GM23248 (cell line): ENCODE results near the gene PCDHB14. TPM values are rescaled to one million over a fixed set of nuclear protein-coding genes. Genes with fewer than 3 reads are reported as not detected.
"Not testable (repeated sequence)": the region's sequence is repeated elsewhere in the genome, so short reads cannot be mapped to it uniquely, and the experiment has no call there.

Source experiments
- DNase-seq: peaks from one replicate; pipeline ENCODE4 v3.0.0-alpha.2; 2015
- H2AFZ ChIP-seq: fragments of 200-600 bp; sonication (generic); 2 replicates; pipeline ENCODE4 v1.6.1; 2016; ENCODE audit warnings: antibody characterized with exemption
- H3F3A ChIP-seq: fragments of 200-600 bp; sonication (generic); 2 replicates; pipeline ENCODE4 v1.6.1; 2016; ENCODE audit warnings: mild to moderate bottlenecking, antibody characterized with exemption, mixed run types; ENCODE audit not compliant: insufficient read depth
- H3K27ac ChIP-seq: fragments of 200-600 bp; sonication (generic); 2 replicates; pipeline ENCODE4 v1.5.1; 2016; ENCODE audit warnings: mild to moderate bottlenecking
- H3K27me3 ChIP-seq: fragments of 200-600 bp; sonication (generic); replicated peaks from 2 replicates; pipeline ENCODE4 v1.6.1; 2016; ENCODE audit warnings: mild to moderate bottlenecking; ENCODE audit not compliant: insufficient read depth
- H3K36me3 ChIP-seq: fragments of 200-600 bp; sonication (generic); 2 replicates; pipeline ENCODE4 v1.6.1; 2016; ENCODE audit warnings: low read depth, mild to moderate bottlenecking
- H3K4me1 ChIP-seq: fragments of 200-600 bp; sonication (generic); 2 replicates; pipeline ENCODE4 v1.6.1; 2016; ENCODE audit warnings: mild to moderate bottlenecking; ENCODE audit not compliant: insufficient read depth
- H3K4me2 ChIP-seq: fragments of 200-600 bp; sonication (generic); one replicate; pipeline ENCODE4 v1.6.1; 2016; ENCODE audit warnings: mild to moderate bottlenecking; ENCODE audit not compliant: unreplicated experiment
- H3K4me3 ChIP-seq: fragments of 200-600 bp; sonication (generic); 2 replicates; pipeline ENCODE4 v1.5.1; 2016; ENCODE audit warnings: mild to moderate bottlenecking
- H3K79me2 ChIP-seq: fragments of 200-600 bp; sonication (generic); 2 replicates; pipeline ENCODE4 v1.6.1; 2016; ENCODE audit warnings: mild to moderate bottlenecking; ENCODE audit not compliant: insufficient read depth
- H3K9ac ChIP-seq: fragments of 200-600 bp; sonication (generic); 2 replicates; pipeline ENCODE4 v1.6.1; 2016; ENCODE audit warnings: mild to moderate bottlenecking
- H3K9me2 ChIP-seq: fragments of 200-600 bp; sonication (generic); 2 replicates; pipeline ENCODE4 v1.6.1; 2016; ENCODE audit warnings: mixed run types, mild to moderate bottlenecking, moderate library complexity; ENCODE audit not compliant: insufficient read depth
- H3K9me3 ChIP-seq: fragments of 200-600 bp; sonication (generic); one replicate; pipeline ENCODE4 v1.6.1; 2017; ENCODE audit warnings: low read depth
- H4K20me1 ChIP-seq: fragments of 200-600 bp; sonication (generic); 2 replicates; pipeline ENCODE4 v1.6.0; 2016; ENCODE audit not compliant: insufficient read depth
- EZH2 ChIP-seq: fragments of 200-600 bp; sonication (generic); IDR thresholded peaks from 2 replicates; pipeline ENCODE4 v1.6.1; 2018; ENCODE audit warnings: antibody characterized with exemption, mild to moderate bottlenecking; ENCODE audit not compliant: insufficient read depth, poor library complexity, severe bottlenecking
- EZH2phosphoT487 ChIP-seq: fragments of 200-600 bp; sonication (generic); IDR thresholded peaks from 2 replicates; pipeline ENCODE4 v1.6.1; 2018; ENCODE audit warnings: antibody characterized with exemption, moderate library complexity, mild to moderate bottlenecking, low read depth; ENCODE audit not compliant: insufficient read depth
- WGBS, 2 experiments: methylation state at CpG; one replicate each; pipeline ENCODE4 v1.1.6; 2015 to 2017; ENCODE audit warnings: low lambda C conversion rate in 2 of 2, low coverage in 1 of 2; ENCODE audit errors: missing lambda C conversion rate in 2 of 2; 5-methylcytosine and 5-hydroxymethylcytosine counted together
- in situ Hi-C: fragments of 300-500 bp; cut with MboI; formaldehyde crosslinking; loops from 2 replicates; pipeline ENCODE4 v1.15.0; 2020
- polyA plus RNA-seq: library from polyadenylated mRNA; unstranded; fragments of >200 nt; fragmentation: Nextera tagmentation; extraction: Ambion mirVana; gene quantifications from 2 replicates; pipeline ENCODE4 v1.2.1, GENCODE V29; 2016
- total RNA-seq: library from RNA; depleted of rRNA; stranded (reverse); fragments of >200 nt; shearing (Covaris generic); gene quantifications from 2 replicates; pipeline ENCODE4 v1.2.3, GENCODE V29; 2014

The PCDHB14 gene
- total and polyA plus RNA-seq, 2 experiments from 2014 or later: 2.1 TPM

DNA sequence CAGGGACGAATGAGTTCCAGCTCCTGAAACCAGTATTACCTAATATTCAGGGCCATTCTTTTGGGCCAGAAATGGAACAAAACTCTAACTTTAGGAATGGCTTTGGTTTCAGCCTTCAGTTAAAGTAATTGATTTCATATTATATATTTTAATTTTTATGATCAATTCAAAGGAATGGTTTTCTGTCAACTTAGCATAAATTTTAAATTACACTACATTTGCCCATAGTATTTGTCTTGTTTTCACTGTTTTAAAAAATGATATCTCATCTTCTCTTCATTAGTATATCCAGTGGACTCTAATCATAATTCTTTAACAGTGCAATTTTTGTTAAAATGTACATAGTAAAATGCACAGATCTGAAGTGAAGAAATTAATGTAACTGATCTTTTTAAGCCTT lies 42.8 kb upstream of the PCDHB14 start:
- in situ Hi-C loops: loop anchor here (10.0 kb wide), 1 partner anchor 384 kb away; no protein-coding TSS in a partner anchor
- no peaks in the 10 kb centered on the region for H3K79me2 ChIP-seq
- no peak overlapping the region for H3K4me3 ChIP-seq
- H2AFZ ChIP-seq: no peak overlapping the region
- TF ChIP-seq EZH2: no peak
- TF ChIP-seq EZH2phosphoT487: no peak
- no peaks in the 10 kb centered on the region for H3K9me2 ChIP-seq
- H3K4me2 ChIP-seq: no peak overlapping the region
- no peaks in the 10 kb centered on the region for H3K9me3 ChIP-seq
- no peaks in the 10 kb centered on the region for H4K20me1 ChIP-seq
- H3F3A ChIP-seq: no peaks in the 10 kb centered on the region
- H3K27ac ChIP-seq: no peak overlapping the region
- no peak for DNase-seq
- 44% methylated on average over 1 of the region's 1 CpG for WGBS, 2 experiments
- peaks cover 10% of the 10 kb centered on the region; the same call in 1 of the 2 replicates for H3K27me3 ChIP-seq
- H3K4me1 ChIP-seq: no peaks in the 10 kb centered on the region
- H3K36me3 ChIP-seq: no peaks in the 10 kb centered on the region
- no peak overlapping the region for H3K9ac ChIP-seq

- in situ Hi-C loops: loop anchor here (10.0 kb wide), 1 partner anchor 383 kb away; no protein-coding TSS in a partner anchor
- TF ChIP-seq EZH2phosphoT487 (no peak), EZH2 (no peak)
- H3K27me3 ChIP-seq: peaks cover 7% of the 10 kb centered on the region; the same call in 1 of the 2 replicates
- H3K4me3 ChIP-seq: peak within 1 kb of the TSS; percentile 76
- H2AFZ ChIP-seq: peak within 1 kb of the TSS; percentile 87
- 3% methylated on average over 13 of the region's 13 CpGs for WGBS, 2 experiments
- H3K9ac ChIP-seq: peak within 1 kb of the TSS; percentile 79
- no peaks in the 10 kb centered on the region for H3K36me3 ChIP-seq
- DNase-seq: peak; percentile 87
- no peaks in the 10 kb centered on the region for H4K20me1 ChIP-seq
- H3K4me1 ChIP-seq: no peaks in the 10 kb centered on the region
- no peaks in the 10 kb centered on the region for H3K9me2 ChIP-seq
- H3K9me3 ChIP-seq: no peaks in the 10 kb centered on the region
- peak within 1 kb of the TSS; percentile 45 for H3K27ac ChIP-seq
- no peaks in the 10 kb centered on the region for H3K79me2 ChIP-seq
- H3F3A ChIP-seq: no peaks in the 10 kb centered on the region
- H3K4me2 ChIP-seq: peak within 1 kb of the TSS; percentile 53
These were observed 40.9 kb upstream of the PCDHB14 start, which contains the start of gene PCDHB16 for GRCh38 chr5:141182248-141182647. Gene PCDHB16, plus strand, starts transcription at chr5:141182387. Its CDS starts 173 bp downstream, at chr5:141182560.

- WGBS, 2 experiments: 30 to 34% methylated on average over 8 to 33 of the region's 69 CpGs
- not testable (repeated sequence) for H3K4me3 ChIP-seq, H3K27me3 ChIP-seq, H3K36me3 ChIP-seq, H3F3A ChIP-seq, H2AFZ ChIP-seq, H3K9me3 ChIP-seq, H3K27ac ChIP-seq, H3K4me2 ChIP-seq, H3K9ac ChIP-seq, H3K9me2 ChIP-seq, H3K4me1 ChIP-seq, H4K20me1 ChIP-seq, DNase-seq, H3K79me2 ChIP-seq
- in situ Hi-C loops: loop anchor here (10.0 kb wide), 1 partner anchor 381 kb away; no protein-coding TSS in a partner anchor
These were observed 38.9 kb upstream of the PCDHB14 start for GRCh38 chr5:141184117-141184855.

DNA sequence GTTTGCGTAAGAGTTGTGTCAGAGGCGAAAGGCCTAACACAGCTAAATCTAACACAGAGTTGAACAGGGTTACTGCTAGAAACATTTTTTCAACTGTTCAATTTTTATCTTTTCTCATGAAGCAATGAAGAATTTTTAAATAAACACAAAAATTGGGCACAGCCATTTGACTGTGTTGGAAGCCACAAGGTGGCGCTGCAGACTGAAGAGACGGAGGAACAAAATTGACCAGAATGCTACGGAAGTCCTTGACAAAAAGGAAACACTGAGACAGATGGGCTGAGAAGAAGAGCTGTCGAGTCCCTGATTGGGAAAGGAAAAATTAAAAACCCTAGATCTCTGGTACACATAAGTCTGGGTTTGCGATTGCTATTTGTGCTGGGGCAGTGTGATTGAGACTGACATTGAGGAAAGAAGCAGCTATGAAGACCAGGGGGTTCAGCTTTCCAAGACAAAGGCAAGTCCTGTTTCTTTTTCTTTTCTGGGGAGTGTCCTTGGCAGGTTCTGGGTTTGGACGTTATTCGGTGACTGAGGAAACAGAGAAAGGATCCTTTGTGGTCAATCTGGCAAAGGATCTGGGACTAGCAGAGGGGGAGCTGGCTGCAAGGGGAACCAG lies 36.1 kb upstream of the PCDHB14 start, which contains the start of gene PCDHB9:
Gene PCDHB9, plus strand, starts transcription at position 265 of the 616 bp plus-strand sequence. Its CDS starts 158 bp downstream, at position 423.
- Histone ChIP-seq H2AFZ (peak within 1 kb of the TSS; percentile 77), H3K79me2 (no peaks in the 10 kb centered on the region), H3K36me3 (no peaks in the 10 kb centered on the region), H3K27ac (no peak within 1 kb of the TSS), H3K9me3 (no peaks in the 10 kb centered on the region), H3F3A (no peaks in the 10 kb centered on the region), H4K20me1 (no peaks in the 10 kb centered on the region), H3K9ac (peak within 1 kb of the TSS; percentile 62; the same call in 1 of the 2 replicates), H3K4me1 (no peaks in the 10 kb centered on the region), H3K27me3 (no peaks in the 10 kb centered on the region), H3K9me2 (no peaks in the 10 kb centered on the region), H3K4me3 (peak within 1 kb of the TSS; percentile 67), H3K4me2 (peak within 1 kb of the TSS; percentile 65)
- in situ Hi-C loops: loop anchor here (10.0 kb wide), 1 partner anchor 378 kb away; no protein-coding TSS in a partner anchor
- TF ChIP-seq EZH2phosphoT487: no peak
- no peak for TF ChIP-seq EZH2
- 9 to 11% methylated on average over 9 of the region's 9 CpGs for WGBS, 2 experiments
- peak; percentile 77 for DNase-seq

DNA sequence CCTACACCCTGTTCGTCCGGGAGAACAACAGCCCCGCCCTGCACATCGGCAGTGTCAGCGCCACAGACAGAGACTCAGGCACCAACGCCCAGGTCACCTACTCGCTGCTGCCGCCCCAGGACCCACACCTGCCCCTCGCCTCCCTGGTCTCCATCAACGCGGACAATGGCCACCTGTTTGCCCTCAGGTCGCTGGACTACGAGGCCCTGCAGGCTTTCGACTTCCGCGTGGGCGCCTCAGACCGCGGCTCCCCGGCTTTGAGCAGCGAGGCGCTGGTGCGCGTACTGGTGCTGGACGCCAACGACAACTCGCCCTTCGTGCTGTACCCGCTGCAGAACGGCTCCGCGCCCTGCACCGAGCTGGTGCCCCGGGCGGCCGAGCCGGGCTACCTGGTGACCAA lies 34.5 kb upstream of the PCDHB14 start:
- H4K20me1 ChIP-seq, H3K27ac ChIP-seq, H3K4me2 ChIP-seq, H2AFZ ChIP-seq, DNase-seq, H3K36me3 ChIP-seq, H3K27me3 ChIP-seq, H3K4me1 ChIP-seq, H3K9me3 ChIP-seq, H3K9ac ChIP-seq, H3K4me3 ChIP-seq, H3K9me2 ChIP-seq, H3F3A ChIP-seq, H3K79me2 ChIP-seq: not testable (repeated sequence)
- WGBS, 2 experiments: 38 to 44% methylated on average over 24 to 33 of the region's 37 CpGs
- in situ Hi-C loops: loop anchor here (10.0 kb wide), 1 partner anchor 376 kb away; no protein-coding TSS in a partner anchor

DNA sequence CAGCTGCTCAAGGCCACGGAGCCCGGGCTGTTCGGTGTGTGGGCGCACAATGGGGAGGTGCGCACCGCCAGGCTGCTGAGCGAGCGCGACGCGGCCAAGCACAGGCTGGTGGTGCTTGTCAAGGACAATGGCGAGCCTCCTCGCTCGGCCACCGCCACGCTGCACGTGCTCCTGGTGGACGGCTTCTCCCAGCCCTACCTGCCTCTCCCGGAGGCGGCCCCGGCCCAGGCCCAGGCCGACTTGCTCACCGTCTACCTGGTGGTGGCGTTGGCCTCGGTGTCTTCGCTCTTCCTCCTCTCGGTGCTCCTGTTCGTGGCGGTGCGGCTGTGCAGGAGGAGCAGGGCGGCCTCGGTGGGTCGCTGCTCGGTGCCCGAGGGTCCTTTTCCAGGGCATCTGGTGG lies 34.0 kb upstream of the PCDHB14 start:
- H3K9ac ChIP-seq, DNase-seq, H3F3A ChIP-seq, H3K4me3 ChIP-seq, H4K20me1 ChIP-seq, H2AFZ ChIP-seq, H3K27ac ChIP-seq, H3K9me2 ChIP-seq, H3K4me2 ChIP-seq, H3K36me3 ChIP-seq, H3K27me3 ChIP-seq, H3K4me1 ChIP-seq, H3K79me2 ChIP-seq, H3K9me3 ChIP-seq: not testable (repeated sequence)
- 41 to 47% methylated on average over 19 to 27 of the region's 35 CpGs for WGBS, 2 experiments
- in situ Hi-C loops: loop anchor here (10.0 kb wide), 1 partner anchor 376 kb away; no protein-coding TSS in a partner anchor
